ENCODE data around the gene CFAP46.
"Not testable (repeated sequence)": the region's sequence is repeated elsewhere in the genome, so short reads cannot be mapped to it uniquely, and the experiment has no call there.

CFAP46 gene

DNA sequence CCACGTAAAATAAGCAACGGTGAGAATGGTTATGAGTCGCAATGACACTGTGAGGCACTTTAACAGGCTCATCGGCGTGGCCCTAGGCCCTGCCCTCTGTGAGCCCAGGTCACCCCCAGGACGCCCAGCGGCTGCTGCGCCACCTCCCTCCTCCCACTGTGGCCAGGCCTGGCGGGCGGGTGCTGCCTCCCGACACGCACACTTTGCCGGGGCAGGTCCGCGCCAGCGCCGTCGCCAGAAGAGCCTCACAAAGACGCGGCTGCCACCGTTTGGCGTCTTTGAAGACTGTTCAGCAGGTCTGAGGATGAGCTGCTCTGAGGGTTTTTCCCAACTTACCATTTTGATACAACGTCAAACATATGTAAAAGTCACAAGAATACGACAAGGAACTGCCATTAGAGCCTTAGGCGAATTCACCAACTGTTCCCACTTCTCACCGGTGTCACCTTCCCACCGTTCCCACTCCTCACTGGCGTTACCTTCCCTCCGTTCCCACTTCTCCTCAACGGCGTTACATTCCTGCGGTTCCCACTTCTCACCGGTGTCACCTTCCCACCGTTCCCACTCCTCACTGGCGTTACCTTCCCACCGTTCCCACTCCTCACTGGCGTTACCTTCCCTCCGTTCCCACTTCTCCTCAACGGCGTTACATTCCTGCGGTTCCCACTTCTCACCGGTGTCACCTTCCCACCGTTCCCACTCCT lies 22.5 kb upstream of the CFAP46 start:
- peak in 4 of 10 donors; percentile 6 to 82 (median 74) for DNase-seq
- intact Hi-C loops (cut with DNase I): not testable (repeated sequence)

DNA sequence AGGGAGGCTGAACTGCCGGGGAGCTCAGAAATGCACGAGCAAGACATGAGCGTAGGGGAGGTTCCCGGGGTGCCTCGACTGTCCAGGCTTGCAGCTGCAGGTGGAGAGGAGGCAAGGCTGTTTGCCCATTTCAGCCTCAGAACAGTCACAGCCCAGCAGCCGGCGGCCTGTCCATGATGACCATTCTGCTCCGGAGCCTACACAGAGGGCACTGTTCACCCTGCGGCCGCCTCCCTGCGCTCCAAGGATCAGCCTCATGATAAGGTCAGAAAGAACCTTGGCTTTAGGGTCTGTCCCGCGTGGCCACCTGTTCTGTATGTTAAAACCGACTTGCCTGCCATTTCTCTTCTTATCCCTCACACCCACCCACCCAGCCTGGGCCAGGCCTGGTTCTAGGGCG lies 21.9 kb upstream of the CFAP46 start:
- peak in 3 of 10 donors; percentile 2 to 62 (median 44) for DNase-seq
- intact Hi-C loops (cut with DNase I): no loop called here

DNA sequence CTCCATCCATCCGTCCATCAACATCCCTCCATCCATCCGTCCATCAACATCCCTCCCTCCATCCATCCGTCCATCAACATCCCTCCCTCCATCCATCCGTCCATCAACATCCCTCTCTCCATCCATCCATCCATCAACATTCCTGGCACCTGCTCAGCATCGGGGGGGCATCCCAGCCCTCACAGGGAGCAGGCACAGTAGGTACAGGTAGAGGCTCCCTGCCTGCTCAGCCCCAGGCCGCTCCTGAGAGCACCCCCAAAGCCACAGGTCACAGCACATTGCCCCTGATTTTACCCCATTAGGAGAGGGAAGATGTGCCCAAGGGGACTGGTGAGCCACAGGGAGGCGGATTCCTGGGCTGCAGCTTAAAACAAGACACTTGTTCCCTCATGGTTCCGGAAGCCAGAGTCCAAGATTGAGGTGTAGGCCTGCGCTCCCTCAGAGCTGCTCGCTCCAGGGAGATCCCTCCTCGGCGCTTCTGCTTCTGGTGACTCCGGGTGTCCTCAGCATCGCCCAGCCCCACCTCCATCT lies 21.1 kb upstream of the CFAP46 start:
- DNase-seq: peak in 2 of 10 donors; percentile 35 to 49
- intact Hi-C loops (cut with DNase I): no loop called here

DNA sequence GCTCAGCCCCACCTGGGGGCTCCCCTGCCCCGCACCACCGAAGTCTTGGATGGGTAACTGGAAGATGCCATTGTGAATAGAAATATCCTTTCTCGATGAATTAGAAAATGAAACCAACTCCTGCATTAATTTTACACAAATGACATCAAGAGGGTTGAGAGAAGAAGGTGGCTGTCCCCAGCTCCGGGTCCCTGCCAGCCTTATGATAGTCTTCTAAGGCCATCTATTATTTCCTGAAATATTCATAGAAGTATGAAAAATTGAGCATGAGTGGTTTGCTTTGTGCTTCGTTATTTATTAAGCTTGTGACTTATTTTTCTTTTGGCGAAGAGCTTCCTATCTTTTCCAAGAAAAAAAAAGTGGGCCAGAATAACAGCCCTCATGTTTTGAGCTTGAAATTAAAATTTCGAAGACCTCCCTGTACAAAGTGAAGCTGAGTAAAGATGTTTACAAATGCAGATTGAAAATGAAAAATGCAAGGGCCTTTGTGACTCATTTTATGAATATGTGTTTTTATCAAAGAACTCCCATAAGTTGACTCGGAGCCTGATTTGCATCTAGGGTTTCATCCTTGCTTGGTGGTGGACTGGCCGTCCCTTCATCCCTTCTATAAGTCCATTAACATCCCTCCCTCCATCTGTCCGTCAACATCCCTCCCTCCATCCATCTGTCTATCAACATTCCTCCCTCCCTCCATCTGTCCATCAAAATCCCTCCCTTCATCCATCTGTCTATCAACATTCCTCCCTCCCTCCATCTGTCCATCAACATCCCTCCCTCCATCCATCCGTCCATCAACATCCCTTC lies 20.5 kb upstream of the CFAP46 start:
- no peak for DNase-seq
- intact Hi-C loops (cut with DNase I): no loop called here

DNA sequence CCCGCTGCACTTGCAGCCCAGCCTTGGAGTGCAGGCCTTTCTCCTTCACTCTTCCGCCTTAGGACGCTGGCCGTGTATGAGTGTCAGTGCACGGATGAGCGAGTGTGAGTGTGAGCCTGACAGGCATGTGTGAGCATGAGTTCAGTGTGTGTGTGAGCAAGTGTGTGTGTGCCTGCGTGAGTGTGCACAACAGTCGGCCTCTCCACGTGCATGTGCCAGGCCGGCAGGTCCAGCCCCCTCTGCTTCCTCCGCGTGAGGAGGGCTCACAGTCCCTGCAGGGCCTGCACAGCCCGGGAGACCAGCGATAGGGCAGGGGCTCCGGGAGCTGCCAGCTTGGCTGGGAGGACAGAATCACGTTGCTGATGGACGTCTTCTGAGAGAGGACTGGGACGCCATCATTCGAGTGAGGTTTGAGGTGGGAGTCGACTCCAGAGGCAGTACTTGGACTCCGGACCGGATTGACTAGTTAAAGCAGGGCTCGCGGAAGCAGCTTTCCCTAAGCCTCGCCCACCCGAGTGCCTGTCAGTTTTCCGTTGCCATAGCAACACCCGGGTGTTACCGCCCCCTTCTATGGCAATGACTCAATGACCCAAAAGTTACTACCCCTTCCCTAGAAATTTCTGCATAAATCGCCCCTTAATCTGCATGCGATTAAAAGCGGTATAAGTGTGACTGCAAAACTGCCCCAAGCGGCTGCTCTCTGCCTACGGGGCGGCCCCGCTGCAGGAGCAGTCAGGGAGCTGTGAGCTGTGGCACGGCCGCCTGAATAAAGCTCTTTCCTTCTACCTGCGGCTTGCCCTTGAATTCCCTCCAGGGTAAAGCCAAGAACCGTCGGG lies 19.6 kb upstream of the CFAP46 start:
- intact Hi-C loops (cut with DNase I): no loop called here
- DNase-seq: peak in 7 of 10 donors; percentile 14 to 93 (median 70)

DNA sequence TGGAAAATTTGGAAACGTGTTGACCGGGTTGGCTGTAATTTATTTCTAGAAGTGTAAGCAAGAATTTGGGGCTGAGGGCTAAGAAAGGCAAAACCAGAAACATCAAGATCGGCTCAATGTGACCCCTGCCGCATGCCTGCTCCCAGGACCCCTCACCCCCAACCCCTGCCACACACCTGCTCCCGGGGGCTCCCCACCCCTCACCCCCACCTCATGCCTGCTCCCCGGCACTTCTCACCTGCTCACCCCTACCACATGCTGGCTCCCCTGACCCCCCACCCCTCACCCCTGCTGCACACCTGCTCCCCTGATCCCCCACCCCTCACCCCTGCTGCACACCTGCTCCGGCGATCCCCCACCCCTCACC lies 19.0 kb upstream of the CFAP46 start:
- intact Hi-C loops (cut with DNase I): no loop called here
- DNase-seq: peak in 1 of 10 donors; percentile 55

DNA sequence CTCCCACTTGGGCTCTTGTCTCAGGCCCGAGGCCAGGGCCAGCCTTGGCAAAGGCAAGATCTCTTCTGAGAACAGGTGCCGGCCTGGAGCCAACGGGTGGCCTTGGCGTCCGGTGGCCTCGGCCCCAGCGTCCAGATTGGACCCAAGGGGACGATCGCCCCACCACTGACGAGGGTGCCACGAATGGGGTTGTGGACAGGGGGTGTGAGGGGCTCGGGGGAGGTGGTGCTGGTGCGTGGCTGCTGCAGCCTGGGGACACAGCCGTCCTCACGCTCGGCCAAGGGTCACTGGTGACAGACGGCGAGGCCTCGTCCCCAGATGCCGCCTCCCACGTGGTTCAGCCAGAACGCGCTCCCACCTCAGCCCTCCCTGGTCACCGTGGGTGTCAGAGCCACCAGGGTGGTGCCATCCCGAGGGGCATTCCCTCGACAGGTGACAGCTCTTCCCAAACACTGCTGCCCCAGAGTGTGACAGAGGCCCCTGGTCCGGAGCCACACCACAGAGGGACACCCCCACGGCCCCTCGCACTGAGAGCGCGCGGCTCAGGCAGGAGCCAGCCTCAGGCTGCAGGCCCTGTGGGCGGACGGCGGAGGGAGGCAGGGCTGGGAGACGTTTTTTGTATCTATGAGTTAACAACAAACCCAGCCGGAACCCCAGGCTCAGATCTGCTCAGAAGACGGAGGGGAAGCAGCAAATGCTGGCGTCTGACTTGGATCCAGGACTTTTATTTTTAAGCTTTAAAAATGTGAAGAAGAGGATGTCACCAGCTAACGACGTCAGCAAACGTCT lies 18.5 kb upstream of the CFAP46 start:
- peak in 4 of 10 donors; percentile 59 to 91 (median 88) for DNase-seq
- intact Hi-C loops (cut with DNase I): no loop called here

DNA sequence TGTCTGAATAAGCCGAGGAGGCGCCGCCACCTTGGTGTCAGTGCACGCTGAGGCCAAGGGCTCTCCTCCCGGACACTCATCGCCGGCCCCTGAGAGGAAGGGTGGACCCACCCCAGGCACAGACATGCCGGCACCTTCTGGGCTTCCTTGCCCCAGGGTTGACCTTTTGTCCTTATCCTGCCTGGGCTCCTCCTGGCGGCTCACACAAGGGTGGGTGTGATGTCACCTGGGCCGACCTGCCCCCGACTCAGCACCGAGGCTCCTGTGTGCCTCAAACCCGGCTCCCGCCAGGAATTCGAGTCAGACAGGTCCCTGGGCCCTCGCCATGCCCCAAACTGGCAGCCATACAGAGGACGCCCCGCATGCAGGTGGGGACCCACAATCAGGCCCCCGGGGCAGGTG lies 17.7 kb upstream of the CFAP46 start:
- intact Hi-C loops (cut with DNase I): no loop called here

DNA sequence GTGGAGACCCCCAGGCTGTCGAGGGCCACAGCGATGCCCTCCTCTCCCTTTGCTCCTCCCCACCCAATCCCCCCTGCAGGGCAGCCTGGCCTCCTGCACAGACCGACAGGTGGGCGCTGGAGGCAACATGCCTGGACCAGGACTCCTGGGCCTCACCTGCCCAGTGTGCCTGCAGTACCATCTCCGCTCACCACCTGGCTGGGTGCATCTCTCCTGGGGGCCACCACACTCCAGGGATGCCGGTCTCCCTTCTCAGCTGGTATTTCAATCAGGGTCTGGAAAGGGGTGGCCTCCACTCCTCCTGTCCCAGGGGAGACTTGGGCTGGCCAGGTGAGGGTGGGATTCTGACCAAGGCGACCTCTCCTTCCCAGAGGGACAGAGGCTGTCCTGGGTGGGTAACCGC lies 17.2 kb upstream of the CFAP46 start:
- DNase-seq: peak in 3 of 10 donors; percentile 3 to 73 (median 54)
- intact Hi-C loops (cut with DNase I): no loop called here

More for the DNA sequence above, 17.7 kb upstream of the CFAP46 start:
- DNase-seq: peak in 4 of 10 donors; percentile 5 to 74 (median 69)

DNA sequence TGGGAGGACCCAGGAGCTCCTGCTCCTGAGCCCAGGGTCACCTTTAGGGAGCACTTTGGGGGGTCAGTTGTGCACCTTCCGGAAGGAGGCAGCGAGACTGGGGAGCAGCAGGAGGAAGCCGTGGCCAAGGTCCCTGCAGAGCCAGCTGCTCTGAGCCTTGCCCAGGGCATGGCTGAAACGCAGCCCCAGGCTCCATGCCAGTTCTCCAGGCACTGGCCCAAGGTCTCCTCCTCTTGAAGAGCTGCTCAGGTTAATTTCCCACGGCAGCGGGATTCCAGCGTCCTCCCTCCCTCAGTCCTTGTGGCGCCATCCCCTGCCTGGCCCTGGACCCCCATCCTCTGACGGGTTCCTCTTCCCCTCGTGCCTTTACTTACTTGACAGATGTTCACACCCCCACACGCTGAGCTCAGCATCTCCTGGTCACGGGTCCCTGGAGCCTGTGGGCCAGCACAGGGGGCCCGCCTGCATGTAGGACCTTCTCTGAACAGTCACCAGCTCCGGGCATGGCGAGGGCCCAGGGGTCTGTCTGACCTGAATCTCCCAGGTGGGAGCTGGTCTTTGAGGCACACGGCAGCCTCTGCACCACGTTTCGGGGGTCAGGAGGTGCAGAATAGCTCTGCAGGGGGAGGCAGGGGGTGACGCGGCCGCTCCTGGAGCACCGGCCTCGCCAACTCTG lies 16.7 kb upstream of the CFAP46 start:
- intact Hi-C loops (cut with DNase I): no loop called here
- peak in 3 of 10 donors; percentile 67 to 83 (median 79) for DNase-seq

DNA sequence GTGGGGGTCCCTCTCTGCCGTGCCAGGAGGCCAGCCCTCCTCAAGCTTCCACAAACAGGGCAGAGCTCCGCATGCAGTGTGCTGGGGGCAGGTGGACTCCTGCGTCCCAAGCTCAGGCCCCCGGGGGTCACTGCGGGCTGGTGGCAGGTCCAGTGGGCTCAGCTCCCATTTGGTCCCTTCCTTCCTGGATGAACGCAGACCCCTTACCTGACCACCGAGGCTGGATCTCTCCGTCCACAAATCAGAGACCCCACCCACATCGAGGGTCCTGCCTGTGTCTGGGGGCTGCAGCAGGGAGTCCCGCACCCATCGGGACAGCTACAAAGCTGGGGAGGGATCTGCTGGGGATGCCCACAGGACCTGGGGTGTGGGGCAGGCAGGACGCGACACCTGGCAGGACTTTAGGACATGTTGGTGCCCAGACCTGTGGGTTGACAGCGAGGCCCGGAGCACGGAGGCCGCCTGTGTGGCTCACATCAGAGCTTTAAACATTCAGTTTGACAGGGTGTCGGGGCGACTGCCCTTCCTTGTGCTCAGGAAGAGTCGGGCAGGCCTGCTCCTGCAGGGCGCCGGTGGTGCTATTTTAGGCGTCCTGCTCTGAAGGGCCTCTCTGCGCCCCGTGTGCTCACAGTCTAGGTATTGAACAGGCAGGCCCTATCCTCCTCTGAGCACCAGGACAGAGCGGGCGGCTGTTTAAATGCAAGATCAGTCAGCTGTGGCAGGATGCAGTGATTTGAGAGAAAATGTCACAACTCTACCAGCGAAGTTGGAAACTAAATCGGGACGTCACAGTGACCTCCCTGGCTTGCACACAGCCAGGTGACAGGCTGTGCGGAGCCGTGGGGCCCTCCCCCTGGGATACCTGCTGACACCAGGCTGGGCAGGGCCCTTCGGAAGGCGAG lies 15.9 kb upstream of the CFAP46 start:
- intact Hi-C loops (cut with DNase I): no loop called here
- peak in 3 of 10 donors; percentile 3 to 78 (median 41) for DNase-seq

DNA sequence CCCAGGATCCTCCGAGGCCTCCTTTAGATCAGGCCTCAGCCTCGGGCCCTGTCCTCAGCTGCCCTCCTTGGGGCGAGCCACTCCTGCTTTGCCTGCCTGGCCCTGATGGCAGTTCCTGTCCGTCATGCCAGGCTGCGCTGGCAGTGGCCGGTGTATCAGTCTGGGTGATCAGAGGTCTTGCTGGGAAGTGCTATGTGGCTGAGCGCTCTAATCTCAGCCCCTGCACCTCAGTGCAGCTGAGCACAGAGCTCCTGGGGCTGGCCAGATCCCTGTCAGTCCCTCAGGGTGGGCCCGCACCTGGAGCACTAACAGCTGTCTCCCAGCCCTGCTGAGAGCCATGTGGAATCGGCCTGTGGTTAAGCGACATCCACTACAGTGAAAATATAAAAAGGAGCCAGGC lies 14.8 kb upstream of the CFAP46 start:
- intact Hi-C loops (cut with DNase I): no loop called here
- peak in 2 of 10 donors; percentile 38 to 54 for DNase-seq

DNA sequence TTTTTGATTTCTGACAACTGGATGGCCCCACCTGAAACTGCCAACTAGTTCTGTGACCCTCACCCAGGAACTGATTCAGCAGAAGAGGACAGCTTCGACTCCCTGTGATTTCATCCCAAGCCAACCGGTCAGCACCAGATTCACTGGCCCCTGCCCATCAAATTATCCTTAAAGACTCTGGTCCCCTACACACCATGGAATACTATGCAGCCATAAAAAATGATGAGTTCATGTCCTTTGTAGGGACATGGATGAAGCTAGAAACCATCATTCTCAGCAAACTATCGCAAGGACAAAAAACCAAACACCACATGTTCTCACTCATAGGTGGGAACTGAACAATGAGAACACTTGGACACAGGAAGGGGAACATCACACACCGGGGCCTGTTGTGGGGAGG lies 13.9 kb upstream of the CFAP46 start:
- intact Hi-C loops (cut with DNase I): not testable (repeated sequence)

DNA sequence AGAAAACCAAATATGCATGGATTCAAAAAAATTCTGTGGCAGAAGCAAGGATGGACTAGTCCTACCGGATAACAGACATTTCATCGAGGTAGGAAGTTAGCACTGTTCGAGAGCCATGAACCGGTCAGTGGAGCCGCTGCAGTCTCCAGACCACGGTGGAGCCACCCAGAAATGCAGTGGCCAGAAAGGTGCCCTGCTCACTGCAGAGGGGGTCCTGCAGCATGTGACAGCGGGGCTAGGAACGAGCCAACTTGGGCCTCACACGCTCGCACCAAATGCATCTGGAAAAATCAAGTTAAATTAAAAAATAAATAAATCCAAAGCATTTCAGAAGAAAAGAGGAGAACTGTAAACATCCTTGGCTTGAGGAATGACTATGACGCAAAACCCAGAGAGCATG lies 13.1 kb upstream of the CFAP46 start:
- DNase-seq: peak in 2 of 10 donors; percentile 50 to 63
- intact Hi-C loops (cut with DNase I): no loop called here

More for the DNA sequence above, 13.9 kb upstream of the CFAP46 start:
- not testable (repeated sequence) for DNase-seq

DNA sequence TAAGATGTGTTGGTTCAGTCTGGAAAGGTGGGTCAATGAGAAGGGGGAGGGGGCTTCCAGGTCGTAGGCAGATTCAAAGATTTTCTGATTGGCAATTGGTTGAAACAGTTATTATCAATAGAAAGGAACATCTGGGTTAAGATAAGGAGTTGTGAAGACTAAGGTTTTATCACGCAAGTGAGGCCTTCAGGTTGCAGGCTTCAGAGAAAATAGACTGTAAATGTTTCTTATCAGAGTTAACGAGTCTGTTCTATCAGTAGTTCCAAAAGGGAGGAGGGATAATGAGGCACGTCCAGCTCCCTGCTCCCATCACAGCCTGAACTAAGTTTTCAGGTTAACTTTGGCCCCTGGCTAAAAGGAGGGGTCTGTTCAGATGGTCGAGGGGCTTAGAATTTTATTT lies 11.1 kb upstream of the CFAP46 start:
- DNase-seq: no peak
- intact Hi-C loops (cut with DNase I): no loop called here

DNA sequence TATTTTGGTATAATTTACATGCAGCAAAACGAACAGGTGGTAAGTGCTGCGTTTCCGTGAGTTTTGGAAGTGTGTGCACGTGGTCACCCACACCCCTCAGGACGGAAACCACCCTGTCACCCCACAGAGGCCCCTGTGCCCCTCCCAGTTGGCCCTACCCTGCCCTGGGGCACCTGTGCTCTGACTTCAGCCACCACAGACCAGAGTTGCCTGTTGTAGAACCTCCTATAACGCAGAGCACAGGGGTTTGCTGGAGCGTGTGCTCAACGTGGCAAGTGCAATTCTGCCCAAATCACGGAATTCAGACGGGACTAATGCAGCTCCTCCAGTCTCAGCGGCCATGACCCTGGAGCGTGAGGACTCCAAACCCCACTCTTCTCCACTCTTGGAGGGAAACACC lies 9.6 kb upstream of the CFAP46 start:
- DNase-seq: peak in 2 of 10 donors; percentile 47 to 67
- intact Hi-C loops (cut with DNase I): no loop called here

DNA sequence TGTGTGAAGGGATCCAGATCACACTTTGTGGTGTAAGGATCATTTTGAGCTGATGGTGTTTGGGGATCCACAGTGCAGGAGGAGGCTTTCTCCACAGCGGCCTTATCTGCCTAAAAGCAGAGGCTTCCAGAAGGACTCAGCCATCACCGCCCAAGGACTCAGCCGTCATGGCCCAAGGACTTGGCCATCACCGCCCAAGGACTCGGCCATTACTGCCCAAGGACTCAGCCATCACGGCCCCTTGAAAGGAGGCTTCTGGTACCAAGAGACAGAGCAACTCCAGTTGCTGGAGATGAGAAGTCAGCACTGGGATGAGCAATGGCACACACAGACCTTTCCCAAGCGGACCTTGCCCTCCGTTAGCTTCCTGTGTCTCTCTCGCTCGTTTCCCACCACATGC lies 6.0 kb upstream of the CFAP46 start:
- DNase-seq: peak in 2 of 10 donors; percentile 33 to 51
- intact Hi-C loops (cut with DNase I): loop anchor here (10.0 kb wide), 1 partner anchor 136 kb away; the partner anchor contains the start of gene ADGRA1

DNA sequence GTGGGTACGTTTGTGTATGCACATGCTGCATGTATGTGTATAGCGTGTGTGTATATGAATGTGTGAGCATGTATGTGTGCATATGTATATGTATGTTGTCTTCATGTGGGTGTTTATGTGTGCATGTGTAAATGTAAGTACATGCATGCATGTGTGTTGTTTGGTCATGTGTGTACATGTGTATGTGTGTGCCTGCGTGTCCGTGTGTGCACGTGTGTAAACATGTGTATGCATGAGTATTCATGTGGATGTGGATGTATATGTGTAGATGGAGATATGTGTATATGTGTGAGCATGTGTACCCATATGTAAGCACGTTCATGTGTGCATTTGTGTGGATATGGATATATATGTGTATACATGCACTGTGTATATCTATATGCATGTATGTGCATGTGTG lies 5.5 kb upstream of the CFAP46 start:
- no peak for DNase-seq
- intact Hi-C loops (cut with DNase I): loop anchor here (10.0 kb wide), 1 partner anchor 137 kb away; the partner anchor contains the start of gene ADGRA1
